CD14-positive monocyte (primary cell): ENCODE results near the gene CDH2. TPM values are rescaled to one million over a fixed set of nuclear protein-coding genes. Genes with fewer than 3 reads are reported as not detected.

Experiments
- DNase-seq, 3 donors: peaks; one replicate each; pipeline ENCODE4 v3.0.0-alpha.2; 2011 to 2022
- H2AFZ ChIP-seq: 2 replicates; pipeline ENCODE4 v1.6.0; 2012; ENCODE audit warnings: mild to moderate bottlenecking, low read depth, low read length, inconsistent platforms; ENCODE audit not compliant: insufficient read depth, poor library complexity, severe bottlenecking
- H3K27ac ChIP-seq, 2 donors: 1 replicate in 1 of 2; 2 replicates in 1 of 2; pipeline ENCODE4 v1.5.1; 2012 to 2013; ENCODE audit warnings: low read length in 2 of 2, control low read depth in 1 of 2, inconsistent platforms in 1 of 2, low read depth in 1 of 2, mild to moderate bottlenecking in 1 of 2
- H3K27me3 ChIP-seq, 2 donors: one replicate each; pipeline versions ENCODE4 v1.6.0 to v1.6.1; 2011 to 2013; ENCODE audit warnings: low read length in 2 of 2; ENCODE audit not compliant: control insufficient read depth in 2 of 2, insufficient read depth in 2 of 2
- H3K36me3 ChIP-seq, 2 donors: replicated peaks in 1 of 2; 1 replicate in 1 of 2; 2 replicates in 1 of 2; pipeline versions ENCODE4 v1.5.1 to v1.6.1; 2012 to 2013; ENCODE audit warnings: low read length in 2 of 2, control low read depth in 1 of 2, inconsistent platforms in 1 of 2, mild to moderate bottlenecking in 1 of 2; ENCODE audit not compliant: insufficient read depth in 2 of 2, control insufficient read depth in 1 of 2
- H3K4me1 ChIP-seq, 2 donors: 1 replicate in 1 of 2; 2 replicates in 1 of 2; pipeline versions ENCODE4 v1.5.1 to v1.6.1; 2012 to 2013; ENCODE audit warnings: low read length in 2 of 2, control low read depth in 1 of 2, inconsistent platforms in 1 of 2, mild to moderate bottlenecking in 1 of 2, moderate library complexity in 1 of 2; ENCODE audit not compliant: insufficient read depth in 2 of 2, control insufficient read depth in 1 of 2
- H3K4me2 ChIP-seq: replicated peaks from 2 replicates; pipeline ENCODE3; 2012; ENCODE audit warnings: low read length, moderate library complexity, mild to moderate bottlenecking; ENCODE audit not compliant: poor library complexity, severe bottlenecking; ENCODE audit errors: extremely low read depth
- H3K4me3 ChIP-seq, 3 experiments: fragments of 200-600 bp in 1 of 3; sonication (generic) in 1 of 3; replicated peaks in 1 of 3; 1 replicate in 2 of 3; 2 replicates in 1 of 3; pipeline ENCODE4 v1.5.1; 2011 to 2013; ENCODE audit warnings: low read length in 3 of 3, mild to moderate bottlenecking in 3 of 3, control low read depth in 2 of 3, low read depth in 2 of 3, inconsistent platforms in 1 of 3, moderate library complexity in 1 of 3
- H3K79me2 ChIP-seq: 2 replicates; pipeline ENCODE4 v1.6.0; 2012; ENCODE audit warnings: mild to moderate bottlenecking, control low read depth, inconsistent platforms, low read length, moderate library complexity; ENCODE audit not compliant: insufficient read depth
- H3K9ac ChIP-seq: 2 replicates; pipeline ENCODE4 v1.6.0; 2017; ENCODE audit warnings: low read length, mild to moderate bottlenecking; ENCODE audit not compliant: insufficient read depth, poor library complexity, severe bottlenecking
- H3K9me3 ChIP-seq, 2 donors: replicated peaks in 1 of 2; 1 replicate in 1 of 2; 2 replicates in 1 of 2; pipeline versions ENCODE4 v1.5.1 to v1.6.1; 2012 to 2013; ENCODE audit warnings: low read length in 2 of 2, control low read depth in 1 of 2; ENCODE audit not compliant: control insufficient read depth in 1 of 2, insufficient read depth in 1 of 2
- H4K20me1 ChIP-seq: 2 replicates; pipeline ENCODE4 v1.6.0; 2012; ENCODE audit warnings: mild to moderate bottlenecking, low read length, control low read depth, moderate library complexity; ENCODE audit not compliant: insufficient read depth
- H3K27ac Mint-ChIP-seq, 7 donors: one replicate each; pipeline ENCODE4 v1.8.0; 2020; ENCODE audit warnings: mild to moderate bottlenecking in 7 of 7, mixed read lengths in 7 of 7, moderate library complexity in 6 of 7, inconsistent platforms in 2 of 7
- H3K27me3 Mint-ChIP-seq, 3 donors: one replicate each; pipeline ENCODE4 v1.8.0; 2021 to 2022; ENCODE audit warnings: low read depth in 3 of 3, mild to moderate bottlenecking in 3 of 3, mixed read lengths in 3 of 3, moderate library complexity in 3 of 3, inconsistent platforms in 1 of 3
- H3K36me3 Mint-ChIP-seq, 2 donors: one replicate each; pipeline ENCODE4 v1.8.0; 2020; ENCODE audit warnings: mixed read lengths in 2 of 2, inconsistent platforms in 1 of 2, mild to moderate bottlenecking in 1 of 2
- H3K4me1 Mint-ChIP-seq: one replicate; pipeline ENCODE4 v1.8.0; 2020; ENCODE audit warnings: mild to moderate bottlenecking, mixed read lengths
- H3K4me3 Mint-ChIP-seq, 2 donors: one replicate each; pipeline ENCODE4 v1.8.0; 2020; ENCODE audit warnings: mild to moderate bottlenecking in 2 of 2, mixed read lengths in 2 of 2, moderate library complexity in 1 of 2
- H3K9me3 Mint-ChIP-seq, 7 donors: one replicate each; pipeline ENCODE4 v1.8.0; 2020 to 2022; ENCODE audit warnings: mixed read lengths in 7 of 7, mild to moderate bottlenecking in 6 of 7, moderate library complexity in 6 of 7, inconsistent platforms in 2 of 7
- CTCF ChIP-seq: fragments of 200-600 bp; IDR thresholded peaks from one replicate; pipeline ENCODE4 v1.8.0; 2022; ENCODE audit warnings: antibody characterized with exemption, mild to moderate bottlenecking
- WGBS: methylation state at CpG from one replicate; pipeline ENCODE4 v1.1.5; 2013; ENCODE audit warnings: missing lambda C conversion rate; ENCODE audit not compliant: insufficient coverage; 5-methylcytosine and 5-hydroxymethylcytosine counted together
- intact Hi-C, 2 donors: fragments of 100-400 bp; cut with micrococcal nuclease; formaldehyde crosslinking; loops; one replicate each; pipeline versions ENCODE4 v1.15.0 to v1.15.1; 2023
- polyA plus RNA-seq, 3 donors: library from polyadenylated mRNA; depleted of rRNA in 1 of 3; unstranded in 2 of 3; stranded (reverse) in 1 of 3; fragments of 300-500 nt in 2 of 3; fragments of >200 nt in 1 of 3; fragmentation: Illumina TruSeq in 2 of 3; gene quantifications; 1 replicate in 2 of 3; 2 replicates in 1 of 3; pipeline ENCODE4 v1.2.3, GENCODE V29; 2012 to 2021

The CDH2 gene
- polyA plus RNA-seq, 3 donors, result 0.03 to 0.32 (median 0.08) TPM

GRCh38 chr18:28178720-28179119 lies 1.8 kb upstream of the CDH2 start:
- peaks cover 0 to 8% of the 10 kb centered on the region in 2 donors for H3K36me3 Mint-ChIP-seq
- H3K27me3 ChIP-seq, result peaks cover 53 to 61% of the 10 kb centered on the region in 2 donors
- peak overlapping the region in 1 of 3 experiments; percentile 50 for H3K4me3 ChIP-seq
- peaks cover 0 to 15% (median 5%) of the 10 kb centered on the region in 7 donors for H3K9me3 Mint-ChIP-seq
- no peak overlapping the region for H3K9ac ChIP-seq
- intact Hi-C loops, result no loop called here
- TF ChIP-seq CTCF, result no peak
- WGBS, result 85% methylated on average over 2 of the region's 6 CpGs
- peak overlapping the region in 1 of 2 donors; percentile 69 for H3K4me3 Mint-ChIP-seq
- peaks cover 7 to 23% of the 10 kb centered on the region in 2 donors for H3K4me1 ChIP-seq
- no peak overlapping the region for H2AFZ ChIP-seq
- H3K9me3 ChIP-seq, result peaks cover 0 to 7% of the 10 kb centered on the region in 2 donors
- H3K27ac Mint-ChIP-seq, result no peak overlapping the region
- H3K36me3 ChIP-seq, result no peaks in the 10 kb centered on the region
- H3K4me1 Mint-ChIP-seq, result peaks cover 13% of the 10 kb centered on the region
- H3K27ac ChIP-seq, result no peak overlapping the region
- peaks cover 48 to 70% (median 52%) of the 10 kb centered on the region in 3 donors for H3K27me3 Mint-ChIP-seq
- no peak overlapping the region for H3K4me2 ChIP-seq
- DNase-seq, result no peak
- H3K79me2 ChIP-seq, result no peaks in the 10 kb centered on the region
- no peaks in the 10 kb centered on the region for H4K20me1 ChIP-seq

DNA sequence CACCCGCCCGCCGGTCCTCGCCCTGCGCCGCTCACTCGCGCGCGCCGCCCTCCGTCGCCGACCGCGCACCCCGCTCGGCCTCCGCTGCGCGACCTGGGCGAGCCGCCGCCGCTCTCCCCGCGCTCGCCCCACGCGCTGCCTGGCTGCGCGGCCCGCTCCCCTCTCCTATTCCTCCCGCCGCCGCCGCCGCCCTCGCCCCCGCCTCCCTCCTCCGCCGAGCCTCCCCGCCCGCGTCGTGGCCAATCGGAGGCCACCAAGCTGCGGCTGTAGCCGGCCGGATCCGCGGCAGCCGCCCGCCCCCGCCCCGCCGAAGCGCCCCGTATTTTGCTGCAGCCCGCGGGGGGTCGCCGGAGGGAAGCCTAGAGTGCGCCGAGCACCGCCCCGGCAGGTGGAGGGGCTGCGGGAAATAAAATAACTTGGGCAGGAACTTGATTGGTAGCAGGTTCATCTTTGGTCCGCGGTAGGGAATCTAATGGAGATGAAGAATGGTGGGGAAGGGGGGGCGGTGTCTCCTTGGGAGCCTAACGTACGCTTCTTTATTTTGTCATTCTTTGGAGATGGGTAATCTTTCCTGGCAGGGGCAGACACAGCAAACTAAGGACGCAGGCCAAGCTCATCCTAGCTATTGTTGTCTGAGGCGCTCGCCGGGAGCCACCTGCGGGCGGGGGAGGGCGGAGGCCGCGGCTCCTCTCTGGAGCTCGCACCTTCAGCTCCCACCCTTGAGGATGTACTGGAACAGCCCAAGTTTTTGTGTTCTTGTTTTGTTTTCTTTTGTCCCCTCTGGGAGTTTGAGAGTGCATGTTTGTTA lies 1.1 kb upstream of the CDH2 start:
- Histone ChIP-seq H3K4me1 (peaks cover 7 to 23% of the 10 kb centered on the region in 2 donors), H3K4me2 (peak overlapping the region; percentile 74), H3K27ac (no peak overlapping the region), H3K36me3 (no peaks in the 10 kb centered on the region), H3K79me2 (no peaks in the 10 kb centered on the region), H3K9me3 (peaks cover 0 to 7% of the 10 kb centered on the region in 2 donors), H4K20me1 (no peaks in the 10 kb centered on the region), H3K4me3 (peak overlapping the region in 1 of 3 experiments; percentile 65), H2AFZ (peak overlapping the region; percentile 21), H3K9ac (no peak overlapping the region), H3K27me3 (peaks cover 57 to 67% of the 10 kb centered on the region in 2 donors)
- Mint-ChIP-seq H3K27ac (no peak overlapping the region), H3K27me3 (peaks cover 48 to 70% (median 49%) of the 10 kb centered on the region in 3 donors), H3K36me3 (peaks cover 0 to 8% of the 10 kb centered on the region in 2 donors), H3K9me3 (peaks cover 0 to 15% (median 5%) of the 10 kb centered on the region in 7 donors), H3K4me3 (peak overlapping the region; percentile 59 to 82), H3K4me1 (peaks cover 13% of the 10 kb centered on the region)
- no peak for TF ChIP-seq CTCF
- intact Hi-C loops, result no loop called here
- under 1% methylated on average over 78 of the region's 83 CpGs for WGBS
- no peak for DNase-seq
